HEK293 (cell line): ENCODE results near the gene PHETA1.

ENCODE experiments used
- CTCF ChIA-PET: fragments of 350-600 bp; formaldehyde crosslinking; extraction: SDS; loops from one replicate; lab custom pipeline; 2021; ENCODE audit warnings: antibody characterized with exemption; lab: Yijun Ruan, JAX
- POLR2A ChIA-PET: fragments of 300-600 bp; formaldehyde crosslinking; extraction: SDS; loops from one replicate; lab custom pipeline; 2020; ENCODE audit warnings: antibody characterized with exemption, inconsistent platforms; lab: Yijun Ruan, JAX
- H3K27ac ChIP-seq: fragments of 200-500 bp; sonication (Bioruptor generic); 2 replicates; pipeline ENCODE4 v1.5.1; 2014; ENCODE audit warnings: low read depth, low read length, control low read depth, inconsistent platforms; ENCODE audit errors: extremely low read depth
- H3K36me3 ChIP-seq, 2 experiments: fragments of 200-500 bp in 1 of 2; sonication (Bioruptor generic) in 1 of 2; 1 replicate in 1 of 2; 2 replicates in 1 of 2; pipeline ENCODE4 v1.5.1; 2014 to 2017; ENCODE audit warnings: inconsistent platforms in 2 of 2, low read length in 2 of 2; ENCODE audit not compliant: control insufficient read depth in 2 of 2, insufficient read depth in 1 of 2
- H3K4me1 ChIP-seq: fragments of 200-500 bp; sonication (Bioruptor generic); 2 replicates; pipeline ENCODE4 v1.5.1; 2014; ENCODE audit warnings: mild to moderate bottlenecking, low read length, inconsistent platforms; ENCODE audit not compliant: control insufficient read depth, insufficient read depth
- H3K4me3 ChIP-seq: 2 replicates; pipeline ENCODE4 v1.5.1; 2011; ENCODE audit warnings: low read depth, mild to moderate bottlenecking, control low read depth, low read length, moderate library complexity
- H3K9me3 ChIP-seq: fragments of 200-500 bp; sonication (Bioruptor generic); 2 replicates; pipeline ENCODE4 v1.5.1; 2014; ENCODE audit warnings: low read depth, low read length, inconsistent platforms; ENCODE audit not compliant: control insufficient read depth, insufficient read depth
- BCL11A ChIP-seq: fragments of 450-650 bp; formaldehyde crosslinking; IDR thresholded peaks from 2 replicates; pipeline ENCODE4 v1.5.1; 2016; ENCODE audit warnings: low read depth, missing biosample characterization, missing genetic modification characterization
- EGR2 ChIP-seq: fragments of 450-650 bp; formaldehyde crosslinking; IDR thresholded peaks from 2 replicates; pipeline ENCODE4 v1.5.1; 2016; ENCODE audit warnings: low read depth, missing biosample characterization, missing genetic modification characterization
- ELK4 ChIP-seq: IDR thresholded peaks from 2 replicates; pipeline ENCODE4 v1.6.1; 2011; ENCODE audit warnings: mild to moderate bottlenecking, low read depth, low read length, borderline replicate concordance
- HOXD13 ChIP-seq: sonication (generic); formaldehyde crosslinking; IDR thresholded peaks from 2 replicates; pipeline ENCODE4 v1.8.0; 2022; ENCODE audit warnings: missing genetic modification reagents, borderline replicate concordance
- KLF1 ChIP-seq: fragments of 450-650 bp; formaldehyde crosslinking; IDR thresholded peaks from 2 replicates; pipeline ENCODE4 v1.5.1; 2016; ENCODE audit warnings: missing biosample characterization, missing genetic modification characterization
- OVOL3 ChIP-seq: fragments of 450-650 bp; formaldehyde crosslinking; IDR thresholded peaks from 2 replicates; pipeline ENCODE4 v1.5.1; 2016; ENCODE audit warnings: missing biosample characterization, missing genetic modification characterization
- PRDM4 ChIP-seq: fragments of 450-650 bp; formaldehyde crosslinking; IDR thresholded peaks from 2 replicates; pipeline ENCODE4 v1.5.1; 2017; ENCODE audit warnings: missing biosample characterization, missing genetic modification characterization
- SCRT1 ChIP-seq: fragments of 450-650 bp; formaldehyde crosslinking; IDR thresholded peaks from 2 replicates; pipeline ENCODE4 v1.5.1; 2016; ENCODE audit warnings: missing biosample characterization, missing genetic modification characterization, borderline replicate concordance
- ZBTB48 ChIP-seq: fragments of 450-650 bp; formaldehyde crosslinking; IDR thresholded peaks from 2 replicates; pipeline ENCODE4 v1.5.1; 2016; ENCODE audit warnings: missing biosample characterization, missing genetic modification characterization
- ZNF112 ChIP-seq: fragments of 450-650 bp; formaldehyde crosslinking; IDR thresholded peaks from 2 replicates; pipeline ENCODE4 v1.5.0; 2017; ENCODE audit warnings: missing biosample characterization, missing genetic modification characterization
- ZNF146 ChIP-seq: fragments of 450-650 bp; formaldehyde crosslinking; IDR thresholded peaks from 2 replicates; pipeline ENCODE4 v1.5.1; 2016; ENCODE audit warnings: missing biosample characterization, missing genetic modification characterization
- ZNF157 ChIP-seq: fragments of 450-650 bp; formaldehyde crosslinking; IDR thresholded peaks from 2 replicates; pipeline ENCODE4 v1.5.1; 2016; ENCODE audit warnings: missing biosample characterization, missing genetic modification characterization
- ZNF24 ChIP-seq: fragments of 450-650 bp; formaldehyde crosslinking; IDR thresholded peaks from 2 replicates; pipeline ENCODE4 v1.5.1; 2016; ENCODE audit warnings: missing biosample characterization, missing genetic modification characterization
- ZNF266 ChIP-seq: fragments of 450-650 bp; formaldehyde crosslinking; IDR thresholded peaks from 2 replicates; pipeline ENCODE4 v1.5.1; 2016; ENCODE audit warnings: missing biosample characterization, missing genetic modification characterization, low read depth
- ZNF350 ChIP-seq: fragments of 450-650 bp; formaldehyde crosslinking; IDR thresholded peaks from 2 replicates; pipeline ENCODE4 v1.5.0; 2017; ENCODE audit warnings: missing biosample characterization, mild to moderate bottlenecking, missing genetic modification characterization
- ZNF366 ChIP-seq: fragments of 450-650 bp; formaldehyde crosslinking; conservative IDR thresholded peaks from 2 replicates; pipeline ENCODE4 v1.5.1; 2016; ENCODE audit warnings: missing biosample characterization, missing genetic modification characterization
- ZNF426 ChIP-seq: fragments of 450-650 bp; formaldehyde crosslinking; IDR thresholded peaks from 2 replicates; pipeline ENCODE4 v1.5.1; 2017; ENCODE audit warnings: missing biosample characterization, missing genetic modification characterization, mild to moderate bottlenecking, inconsistent platforms, moderate library complexity
- ZNF488 ChIP-seq: fragments of 450-650 bp; formaldehyde crosslinking; IDR thresholded peaks from 2 replicates; pipeline ENCODE4 v1.5.1; 2016; ENCODE audit warnings: missing biosample characterization, missing genetic modification characterization
- ZNF510 ChIP-seq: fragments of 450-650 bp; formaldehyde crosslinking; IDR thresholded peaks from 2 replicates; pipeline ENCODE4 v1.5.1; 2018; ENCODE audit warnings: mild to moderate bottlenecking, missing genetic modification characterization, missing biosample characterization; ENCODE audit not compliant: insufficient replicate concordance
- ZNF626 ChIP-seq: fragments of 450-650 bp; sonication (Bioruptor Pico); formaldehyde crosslinking; IDR thresholded peaks from 2 replicates; pipeline ENCODE4 v1.5.1; 2018; ENCODE audit warnings: missing biosample characterization, missing genetic modification characterization, inconsistent platforms
- ZNF660 ChIP-seq: fragments of 450-650 bp; IDR thresholded peaks from 2 replicates; pipeline ENCODE4 v1.5.1; 2018; ENCODE audit warnings: missing biosample characterization, mild to moderate bottlenecking, missing genetic modification characterization
- ZNF792 ChIP-seq: fragments of 450-650 bp; formaldehyde crosslinking; IDR thresholded peaks from 2 replicates; pipeline ENCODE4 v1.5.1; 2016; ENCODE audit warnings: missing biosample characterization, missing genetic modification characterization

The PHETA1 gene

GRCh38 chr12:111386885-111387284 is 18.0 kb upstream of the PHETA1 start:
- Histone ChIP-seq H3K4me3 (no peak overlapping the region), H3K27ac (no peak overlapping the region), H3K36me3 (no peaks in the 10 kb centered on the region), H3K9me3 (no peaks in the 10 kb centered on the region), H3K4me1 (no peaks in the 10 kb centered on the region)
- ChIA-PET CTCF (interaction anchor here (2.6 kb wide), 1 partner anchor 10 kb away, joined by 27 read pairs; no protein-coding TSS in a partner anchor), POLR2A (no interaction called here)
- TF ChIP-seq SCRT1: no peak
- TF ChIP-seq ZNF350 (tag by site-specific recombination): no peak
- TF ChIP-seq KLF1 (tag by site-specific recombination): no peak
- TF ChIP-seq ZNF426 (tag by site-specific recombination): no peak
- TF ChIP-seq ZNF366: no peak
- no peak for TF ChIP-seq ZNF157 (tag by site-specific recombination)
- TF ChIP-seq BCL11A (tag by site-specific recombination): no peak
- no peak for TF ChIP-seq ZNF112 (tag by site-specific recombination)
- no peak for TF ChIP-seq ELK4
- TF ChIP-seq ZNF660 (tag by site-specific recombination): no peak
- no peak for TF ChIP-seq ZNF488 (tag by site-specific recombination)

GRCh38 chr12:111384596-111384995 is 15.7 kb upstream of the PHETA1 start:
- Histone ChIP-seq H3K4me1 (no peaks in the 10 kb centered on the region), H3K9me3 (no peaks in the 10 kb centered on the region), H3K4me3 (no peak overlapping the region), H3K27ac (no peak overlapping the region), H3K36me3 (no peaks in the 10 kb centered on the region)
- POLR2A ChIA-PET: no interaction called here
- TF ChIP-seq ZNF510 (tag by site-specific recombination): no peak
- TF ChIP-seq HOXD13 (CRISPR knock-in tag): no peak
- CTCF ChIA-PET: interaction anchor here (1.0 to 2.6 kb wide), 2 partner anchors 12 to 67 kb away, joined by 3 to 27 read pairs; no protein-coding TSS in a partner anchor

GRCh38 chr12:111379942-111380554 is 11.2 kb upstream of the PHETA1 start:
- ChIA-PET CTCF (interaction anchor here (0.6 kb wide), 1 partner anchor 647 kb away, joined by 4 read pairs; no protein-coding TSS in a partner anchor), POLR2A (interaction anchor here (0.6 kb wide), 1 partner anchor 156 kb away, joined by 4 read pairs; no protein-coding TSS in a partner anchor)
- Histone ChIP-seq H3K4me1 (no peaks in the 10 kb centered on the region), H3K4me3 (no peak overlapping the region), H3K27ac (no peak overlapping the region), H3K36me3 (no peaks in the 10 kb centered on the region), H3K9me3 (no peaks in the 10 kb centered on the region)
- TF ChIP-seq ZNF24 (no peak), ZNF626 (tag by site-specific recombination) (no peak), OVOL3 (no peak), ZNF266 (tag by site-specific recombination) (no peak), ZNF366 (no peak), ZNF792 (tag by site-specific recombination) (no peak), ZNF146 (tag by site-specific recombination) (no peak), EGR2 (tag by site-specific recombination) (no peak), PRDM4 (tag by site-specific recombination) (no peak), ZBTB48 (tag by site-specific recombination) (no peak)
